Measurements from ENCODE around the gene NCBP1. TPM values are rescaled to one million over a fixed set of nuclear protein-coding genes. Genes with fewer than 3 reads are reported as not detected.
A peak's percentile ranks its signal among the peaks of the same experiment; 100 is the strongest.
"Not testable (repeated sequence)": the region's sequence is repeated elsewhere in the genome, so short reads cannot be mapped to it uniquely, and the experiment has no call there.

Gene NCBP1
- total and polyA plus RNA-seq, 4 experiments from 2014 or later: 12.5 to 50.8 (median 30.3) TPM

DNA sequence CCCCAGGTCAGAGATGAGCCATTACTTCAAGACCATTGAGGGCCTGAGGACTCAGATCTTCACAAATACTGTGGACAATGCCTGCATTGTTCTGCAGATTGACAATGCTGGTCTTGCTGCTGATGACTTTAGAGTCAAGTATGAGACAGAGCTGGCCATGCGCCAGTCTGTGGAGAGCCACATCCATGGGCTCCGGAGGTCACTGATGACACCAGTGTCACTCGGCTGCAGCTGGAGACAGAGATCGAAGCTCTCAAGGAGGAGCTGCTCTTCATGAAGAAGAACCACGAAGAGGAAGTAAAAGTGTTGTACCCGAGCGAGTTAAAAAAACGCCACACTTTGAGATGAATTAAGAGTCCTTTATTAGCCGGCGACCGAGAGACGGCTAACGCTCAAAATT lies 65.7 kb downstream of the NCBP1 start:
- peak overlapping the region in 4 of 7 donors; percentile 25 to 61 (median 31) for H3K27ac Mint-ChIP-seq
- H3K27ac ChIP-seq (ENCODE audit: low read depth, low read length); H3K9me3 Mint-ChIP-seq; DNase-seq; H3K36me3 Mint-ChIP-seq; H3K4me3 ChIP-seq (ENCODE audit: low read length in 2 of 2); H3K9me3 ChIP-seq (ENCODE audit: control insufficient read depth in 1 of 2, low read length in 2 of 2); POLR2A ChIA-PET (ENCODE audit: partially characterized antibody); H3K36me3 ChIP-seq (ENCODE audit: insufficient read depth, low read length); H3K27me3 Mint-ChIP-seq; H3K27me3 ChIP-seq (ENCODE audit: insufficient read depth, low read length): not testable (repeated sequence)
- peaks cover 35% of the 10 kb centered on the region for H3K4me1 ChIP-seq (ENCODE audit: insufficient read depth, low read length)
- peaks cover 32 to 49% (median 42%) of the 10 kb centered on the region in 4 donors for H3K4me1 Mint-ChIP-seq
- CTCF ChIA-PET (ENCODE audit: partially characterized antibody): interaction anchor here (0.9 to 3.2 kb wide), 2 partner anchors 11 to 202 kb away, joined by 3 to 13 read pairs; no protein-coding TSS in a partner anchor
- H3K4me3 Mint-ChIP-seq: peak overlapping the region in 3 of 8 donors; percentile 41 to 59 (median 45)
- intact Hi-C loops (cut with micrococcal nuclease): loop anchor here (5.0 to 10.0 kb wide), 4 partner anchors 203 to 1096 kb away; partner anchors contain the start of genes ANKS6, ANP32B and TBC1D2

DNA sequence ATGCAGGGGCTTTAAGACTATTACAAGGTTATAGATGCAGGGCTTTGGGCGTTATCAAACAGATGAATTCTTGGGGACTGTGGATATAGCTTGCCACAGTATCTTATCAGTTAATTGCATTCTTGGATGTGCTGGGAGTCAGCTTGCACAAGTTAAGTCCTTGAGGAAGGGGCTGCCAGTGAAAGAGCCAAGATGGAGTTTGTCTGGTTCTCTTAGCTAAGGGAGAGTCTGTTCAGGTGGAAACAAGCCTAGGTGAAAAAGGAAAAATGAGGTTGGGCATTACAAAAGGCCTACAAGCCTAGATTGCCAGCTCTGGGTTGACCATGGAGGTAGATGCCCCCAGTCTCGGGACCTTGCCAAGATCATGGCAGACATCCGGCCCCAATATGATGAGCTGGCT lies 66.2 kb downstream of the NCBP1 start:
- POLR2A ChIA-PET (ENCODE audit: partially characterized antibody); H3K36me3 ChIP-seq (ENCODE audit: insufficient read depth, low read length); H3K9me3 Mint-ChIP-seq; H3K36me3 Mint-ChIP-seq; H3K4me3 ChIP-seq (ENCODE audit: low read length in 2 of 2); H3K27ac ChIP-seq (ENCODE audit: low read depth, low read length); H3K27me3 Mint-ChIP-seq; H3K9me3 ChIP-seq (ENCODE audit: control insufficient read depth in 1 of 2, low read length in 2 of 2); H3K27me3 ChIP-seq (ENCODE audit: insufficient read depth, low read length); DNase-seq: not testable (repeated sequence)
- peak overlapping the region in 1 of 8 donors; percentile 40 for H3K4me3 Mint-ChIP-seq
- CTCF ChIA-PET (ENCODE audit: partially characterized antibody): interaction anchor here (3.2 kb wide), 1 partner anchor 201 kb away, joined by 13 read pairs; no protein-coding TSS in a partner anchor
- H3K27ac Mint-ChIP-seq: peak overlapping the region in 2 of 7 donors; percentile 27 to 48
- intact Hi-C loops (cut with micrococcal nuclease): loop anchor here (5.0 to 10.0 kb wide), 4 partner anchors 202 to 1095 kb away; partner anchors contain the start of genes ANKS6, ANP32B and TBC1D2
- peaks cover 35% of the 10 kb centered on the region for H3K4me1 ChIP-seq (ENCODE audit: insufficient read depth, low read length)
- peaks cover 27 to 49% (median 40%) of the 10 kb centered on the region in 4 donors for H3K4me1 Mint-ChIP-seq

DNA sequence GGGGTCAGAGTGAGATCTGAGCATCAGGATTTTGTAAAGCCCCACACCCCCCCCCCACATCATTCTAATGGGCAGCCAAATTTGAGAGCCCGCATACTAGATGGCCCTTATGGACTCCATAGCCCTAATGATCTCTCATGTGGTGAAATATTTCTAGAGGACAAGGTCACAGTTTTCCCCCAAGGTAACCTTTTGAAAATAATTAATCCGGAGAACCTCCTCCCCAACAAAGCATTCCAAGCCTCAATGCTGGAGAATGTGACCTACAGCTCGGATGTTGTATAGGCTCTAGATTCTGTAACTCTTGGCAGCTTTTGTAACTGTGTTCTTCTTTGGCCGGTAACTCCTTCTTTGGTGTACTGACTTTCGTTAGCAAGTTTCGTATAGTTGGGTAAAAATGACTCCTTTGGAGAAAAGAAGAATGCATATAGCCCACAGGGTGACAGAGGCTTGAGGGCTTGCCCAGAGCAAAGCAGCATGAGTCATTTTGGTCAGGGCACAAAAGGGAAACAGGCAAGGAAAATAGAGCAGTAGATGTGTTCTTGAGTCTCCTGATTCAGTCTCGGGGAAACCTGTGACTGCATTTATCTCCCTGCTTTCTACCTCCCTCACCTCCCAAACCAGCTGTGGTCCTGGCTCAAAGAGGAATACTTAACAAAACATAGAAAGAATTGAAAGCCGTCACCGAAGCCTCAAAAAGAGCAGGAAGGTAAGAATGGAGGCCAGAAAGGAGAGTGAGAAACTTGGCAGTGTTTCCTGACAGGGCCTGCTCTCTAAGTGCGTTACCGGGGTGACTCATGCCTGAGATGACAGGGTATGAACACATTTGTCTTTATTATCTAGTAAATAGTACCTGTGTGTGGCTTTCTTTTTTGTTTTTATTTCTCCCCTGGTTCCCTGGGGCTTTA lies 70.1 kb downstream of the NCBP1 start:
- peak in 3 of 5 donors; percentile 10 to 73 (median 11) for DNase-seq
- H3K4me3 ChIP-seq (ENCODE audit: low read length in 2 of 2): no peak overlapping the region
- Mint-ChIP-seq H3K4me1 (peaks cover 15 to 39% (median 28%) of the 10 kb centered on the region in 4 donors), H3K4me3 (peak overlapping the region in 5 of 8 donors; percentile 6 to 60 (median 48)), H3K9me3 (peaks cover 0 to 2% (median 0%) of the 10 kb centered on the region in 8 donors), H3K27ac (peak overlapping the region; percentile 43 to 92 (median 88)), H3K27me3 (peaks cover 4% of the 10 kb centered on the region in 2 donors), H3K36me3 (no peaks in the 10 kb centered on the region)
- intact Hi-C loops (cut with micrococcal nuclease): no loop called here
- no peak overlapping the region for H3K27ac ChIP-seq (ENCODE audit: low read depth, low read length)
- H3K4me1 ChIP-seq (ENCODE audit: insufficient read depth, low read length): peaks cover 24% of the 10 kb centered on the region
- ChIA-PET POLR2A (ENCODE audit: partially characterized antibody) (no interaction called here), CTCF (ENCODE audit: partially characterized antibody) (interaction anchor here (1.3 kb wide), 1 partner anchor 206 kb away, joined by 3 read pairs; no protein-coding TSS in a partner anchor)
- no peaks in the 10 kb centered on the region for H3K9me3 ChIP-seq (ENCODE audit: control insufficient read depth in 1 of 2, low read length in 2 of 2)
- H3K36me3 ChIP-seq (ENCODE audit: insufficient read depth, low read length): no peaks in the 10 kb centered on the region
- peaks cover 10% of the 10 kb centered on the region for H3K27me3 ChIP-seq (ENCODE audit: insufficient read depth, low read length)

DNA sequence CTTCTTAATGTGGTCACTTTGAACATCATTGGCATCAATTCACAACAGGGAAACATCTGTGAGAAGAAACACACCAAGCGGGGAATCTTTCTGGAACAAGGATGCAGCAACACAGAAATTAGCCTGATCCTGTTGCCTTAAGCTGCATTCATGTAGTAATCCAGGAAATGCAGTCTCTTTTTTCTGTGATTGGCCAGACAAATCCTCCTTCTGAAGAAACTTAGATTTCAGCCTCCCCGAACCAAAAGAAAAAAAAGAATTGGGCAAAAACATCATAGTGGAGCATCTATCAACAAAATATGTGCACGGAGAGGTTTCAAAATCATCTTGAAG lies 70.7 kb downstream of the NCBP1 start:
- CTCF ChIA-PET (ENCODE audit: partially characterized antibody): interaction anchor here (1.3 to 2.0 kb wide), 2 partner anchors 11 to 206 kb away, joined by 3 to 6 read pairs; no protein-coding TSS in a partner anchor

DNA sequence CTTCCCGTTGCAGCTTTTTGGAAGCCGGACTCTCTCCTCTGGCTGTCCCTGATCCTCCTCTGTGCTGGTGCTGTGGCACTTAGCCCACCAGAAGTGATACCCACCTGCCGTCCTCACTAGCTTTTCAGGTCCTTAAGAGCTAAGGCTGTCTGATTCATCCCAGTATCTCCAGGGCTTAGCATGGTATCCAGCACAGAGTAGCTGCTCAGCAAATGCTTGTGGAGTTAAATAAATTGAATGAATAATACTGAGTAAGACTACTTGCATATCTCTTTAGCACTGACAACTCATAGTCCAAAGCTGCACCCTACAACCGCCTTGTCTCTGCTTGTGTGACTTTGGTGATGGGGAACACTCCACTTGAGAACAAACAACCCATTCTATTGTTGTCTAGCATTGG lies 71.2 kb downstream of the NCBP1 start:
- Mint-ChIP-seq H3K4me1 (peaks cover 15 to 39% (median 25%) of the 10 kb centered on the region in 4 donors), H3K4me3 (no peak overlapping the region), H3K36me3 (no peaks in the 10 kb centered on the region), H3K27me3 (peaks cover 4% of the 10 kb centered on the region in 2 donors), H3K27ac (no peak overlapping the region), H3K9me3 (peaks cover 0 to 2% (median 0%) of the 10 kb centered on the region in 8 donors)
- no peak overlapping the region for H3K4me3 ChIP-seq (ENCODE audit: low read length in 2 of 2)
- intact Hi-C loops (cut with micrococcal nuclease): no loop called here
- DNase-seq: no peak
- no peaks in the 10 kb centered on the region for H3K9me3 ChIP-seq (ENCODE audit: control insufficient read depth in 1 of 2, low read length in 2 of 2)
- peaks cover 24% of the 10 kb centered on the region for H3K4me1 ChIP-seq (ENCODE audit: insufficient read depth, low read length)
- POLR2A ChIA-PET (ENCODE audit: partially characterized antibody): interaction anchor here (0.7 to 2.9 kb wide), 5 partner anchors 8 to 292 kb away, joined by 3 to 21 read pairs (median 4); partner anchors contain the start of genes TRMO and XPA
- no peaks in the 10 kb centered on the region for H3K36me3 ChIP-seq (ENCODE audit: insufficient read depth, low read length)
- CTCF ChIA-PET (ENCODE audit: partially characterized antibody): interaction anchor here (1.0 to 2.0 kb wide), 5 partner anchors 10 to 218 kb away, joined by 3 to 10 read pairs (median 3); no protein-coding TSS in a partner anchor
- H3K27ac ChIP-seq (ENCODE audit: low read depth, low read length): no peak overlapping the region
- H3K27me3 ChIP-seq (ENCODE audit: insufficient read depth, low read length): peaks cover 10% of the 10 kb centered on the region

More for the DNA sequence above, 70.7 kb downstream of the NCBP1 start:
- intact Hi-C loops (cut with micrococcal nuclease): no loop called here
- no peaks in the 10 kb centered on the region for H3K9me3 ChIP-seq (ENCODE audit: control insufficient read depth in 1 of 2, low read length in 2 of 2)
- H3K27me3 ChIP-seq (ENCODE audit: insufficient read depth, low read length): peaks cover 10% of the 10 kb centered on the region
- no peaks in the 10 kb centered on the region for H3K36me3 ChIP-seq (ENCODE audit: insufficient read depth, low read length)
- H3K27ac ChIP-seq (ENCODE audit: low read depth, low read length): no peak overlapping the region
- H3K27me3 Mint-ChIP-seq: peaks cover 4% of the 10 kb centered on the region in 2 donors
- POLR2A ChIA-PET (ENCODE audit: partially characterized antibody): interaction anchor here (2.4 to 2.9 kb wide), 2 partner anchors 8 to 219 kb away, joined by 8 to 21 read pairs; partner anchors contain the start of genes TRMO and XPA
- no peak for DNase-seq
- peaks cover 15 to 39% (median 27%) of the 10 kb centered on the region in 4 donors for H3K4me1 Mint-ChIP-seq
- peaks cover 24% of the 10 kb centered on the region for H3K4me1 ChIP-seq (ENCODE audit: insufficient read depth, low read length)
- peak overlapping the region in 6 of 7 donors; percentile 86 to 92 (median 90) for H3K27ac Mint-ChIP-seq
- no peaks in the 10 kb centered on the region for H3K36me3 Mint-ChIP-seq
- H3K9me3 Mint-ChIP-seq: peaks cover 0 to 2% (median 0%) of the 10 kb centered on the region in 8 donors
- peak overlapping the region in 1 of 8 donors; percentile 48 for H3K4me3 Mint-ChIP-seq
- no peak overlapping the region for H3K4me3 ChIP-seq (ENCODE audit: low read length in 2 of 2)

DNA sequence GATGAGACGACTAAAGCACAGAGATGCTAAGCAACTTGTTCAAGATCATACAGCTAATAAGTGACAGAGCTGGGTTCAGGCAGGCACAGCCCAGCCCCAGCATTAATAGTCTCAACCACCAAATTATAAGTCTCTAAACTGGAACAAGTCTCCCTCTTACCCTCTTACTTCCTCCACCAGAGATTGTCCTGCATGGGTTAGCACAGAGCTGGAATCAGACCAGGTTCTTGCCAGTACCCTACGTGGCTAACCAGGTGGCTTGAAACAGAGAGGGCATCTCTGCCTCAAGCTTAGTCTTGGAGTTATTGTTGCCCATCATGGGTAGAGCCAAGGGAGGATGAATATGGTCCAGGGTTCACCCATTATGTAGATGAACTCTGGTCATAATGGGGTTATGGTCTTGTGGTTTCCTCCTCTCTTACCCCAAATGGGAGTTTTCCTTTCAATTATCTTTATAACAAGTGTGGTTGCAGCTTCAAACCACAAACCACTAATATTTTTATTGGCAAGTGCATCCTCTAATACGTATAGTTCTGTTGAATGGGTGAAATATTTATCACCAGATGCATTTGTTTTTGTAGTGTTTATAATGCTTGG lies 71.8 kb downstream of the NCBP1 start:
- no peaks in the 10 kb centered on the region for H3K36me3 ChIP-seq (ENCODE audit: insufficient read depth, low read length)
- CTCF ChIA-PET (ENCODE audit: partially characterized antibody): interaction anchor here (0.8 to 2.0 kb wide), 8 partner anchors 9 to 217 kb away, joined by 3 to 10 read pairs (median 3); no protein-coding TSS in a partner anchor
- H3K27ac ChIP-seq (ENCODE audit: low read depth, low read length): no peak overlapping the region
- no peaks in the 10 kb centered on the region for H3K9me3 ChIP-seq (ENCODE audit: control insufficient read depth in 1 of 2, low read length in 2 of 2)
- H3K4me3 Mint-ChIP-seq: peak overlapping the region in 2 of 8 donors; percentile 19 to 29
- DNase-seq: peak in 3 of 5 donors; percentile 26 to 45 (median 37)
- no peak overlapping the region for H3K4me3 ChIP-seq (ENCODE audit: low read length in 2 of 2)
- H3K36me3 Mint-ChIP-seq: no peaks in the 10 kb centered on the region
- H3K4me1 Mint-ChIP-seq: peaks cover 15 to 39% (median 24%) of the 10 kb centered on the region in 4 donors
- peaks cover 0 to 2% (median 0%) of the 10 kb centered on the region in 8 donors for H3K9me3 Mint-ChIP-seq
- H3K27ac Mint-ChIP-seq: peak overlapping the region in 2 of 7 donors; percentile 14 to 47
- peaks cover 10% of the 10 kb centered on the region for H3K27me3 ChIP-seq (ENCODE audit: insufficient read depth, low read length)
- peaks cover 24% of the 10 kb centered on the region for H3K4me1 ChIP-seq (ENCODE audit: insufficient read depth, low read length)
- intact Hi-C loops (cut with micrococcal nuclease): no loop called here
- peaks cover 4% of the 10 kb centered on the region in 2 donors for H3K27me3 Mint-ChIP-seq
- POLR2A ChIA-PET (ENCODE audit: partially characterized antibody): interaction anchor here (0.7 to 2.9 kb wide), 7 partner anchors 9 to 551 kb away, joined by 3 to 21 read pairs (median 3); partner anchors contain the start of genes TRMO and XPA
